Stomach (tissue), 9 donors: Measurements from ENCODE around the gene AFDN. TPM values are rescaled to one million over a fixed set of nuclear protein-coding genes. Genes with fewer than 3 reads are reported as not detected.

Experiments
- DNase-seq, 2 donors: peaks; one replicate each; pipeline versions ENCODE4 v3.0.0 to v3.0.0-alpha.2; 2013 to 2019
- H3K27ac ChIP-seq, 5 donors: fragments of 200-600 bp in 4 of 5; sonication (generic) in 4 of 5; one replicate each; pipeline ENCODE4 v1.5.1; 2013 to 2019; ENCODE audit warnings: mild to moderate bottlenecking in 1 of 5, moderate library complexity in 1 of 5
- H3K27me3 ChIP-seq, 3 donors: fragments of 200-600 bp; sonication (generic); one replicate each; pipeline ENCODE4 v1.5.1; 2017 to 2019; ENCODE audit warnings: mixed run types in 1 of 3
- H3K36me3 ChIP-seq, 4 donors: fragments of 200-600 bp; sonication (generic); 1 replicate in 3 of 4; 2 replicates in 1 of 4; pipeline ENCODE4 v1.5.1; 2016 to 2019
- H3K4me1 ChIP-seq, 4 donors: fragments of 200-600 bp; sonication (generic); one replicate each; pipeline ENCODE4 v1.5.1; 2016 to 2019
- H3K4me3 ChIP-seq, 4 donors: fragments of 200-600 bp; sonication (generic) in 3 of 4; one replicate each; pipeline ENCODE4 v1.5.1; 2016 to 2019; ENCODE audit warnings: mild to moderate bottlenecking in 1 of 4
- H3K9me3 ChIP-seq, 4 donors: fragments of 200-600 bp; sonication (generic); one replicate each; pipeline ENCODE4 v1.5.1; 2016 to 2019
- CTCF ChIP-seq, 7 experiments: fragments of 450-650 bp in 4 of 7; fragments of 200-600 bp in 3 of 7; sonication (generic) in 3 of 7; IDR thresholded peaks; one replicate each; pipeline ENCODE4 v1.5.1; 2016 to 2019; ENCODE audit warnings: antibody characterized with exemption in 7 of 7, control low read depth in 2 of 7, mild to moderate bottlenecking in 1 of 7
- EP300 ChIP-seq: sonication (generic); formaldehyde crosslinking; IDR thresholded peaks from one replicate; pipeline ENCODE4 v1.6.1; 2017; ENCODE audit warnings: antibody characterized with exemption
- POLR2A ChIP-seq, 4 donors: fragments of 450-650 bp; IDR thresholded peaks; one replicate each; pipeline ENCODE4 v1.6.1; 2016; ENCODE audit warnings: antibody characterized with exemption in 4 of 4, control low read depth in 2 of 4, mild to moderate bottlenecking in 1 of 4, moderate library complexity in 1 of 4
- POLR2AphosphoS5 ChIP-seq, 3 donors: sonication (generic); formaldehyde crosslinking; IDR thresholded peaks; one replicate each; pipeline ENCODE4 v1.6.1; 2016; ENCODE audit warnings: antibody characterized with exemption in 3 of 3
- WGBS, 5 donors: extraction: QIAGEN DNeasy Blood & Tissue Kit in 3 of 5; methylation state at CpG; one replicate each; pipeline versions ENCODE4 v1.1.5 to v1.1.7; 2013 to 2018; 5-methylcytosine and 5-hydroxymethylcytosine counted together
- intact Hi-C: fragments of 100-400 bp; cut with DNase I; formaldehyde crosslinking; loops from one replicate; pipeline ENCODE4 v1.15.1; 2023; ENCODE audit warnings: low total_unique reads
- polyA plus RNA-seq, 3 donors: library from polyadenylated mRNA; stranded (reverse); fragments of 200-250 nt; gene quantifications; one replicate each; pipeline ENCODE4 v1.2.3, GENCODE V29; 2013
- total RNA-seq, 5 donors: library from RNA; depleted of rRNA; stranded (reverse); fragments of >200 nt; gene quantifications; one replicate each; pipeline versions ENCODE4 v1.1.0 to v1.2.3, GENCODE V29; 2014 to 2016
- donor health status: healthy with polysubstance abuse.
- donor health status: Bipolar disorder and iron deficiency.
- donor health status: healthy.

AFDN gene
- total and polyA plus RNA-seq, 8 donors = 24.8 to 521 (median 114) TPM

GRCh38 chr6:167779993-167780655, 46.6 kb upstream of the AFDN start:
- no peaks in the 10 kb centered on the region for H3K27me3 ChIP-seq

DNA sequence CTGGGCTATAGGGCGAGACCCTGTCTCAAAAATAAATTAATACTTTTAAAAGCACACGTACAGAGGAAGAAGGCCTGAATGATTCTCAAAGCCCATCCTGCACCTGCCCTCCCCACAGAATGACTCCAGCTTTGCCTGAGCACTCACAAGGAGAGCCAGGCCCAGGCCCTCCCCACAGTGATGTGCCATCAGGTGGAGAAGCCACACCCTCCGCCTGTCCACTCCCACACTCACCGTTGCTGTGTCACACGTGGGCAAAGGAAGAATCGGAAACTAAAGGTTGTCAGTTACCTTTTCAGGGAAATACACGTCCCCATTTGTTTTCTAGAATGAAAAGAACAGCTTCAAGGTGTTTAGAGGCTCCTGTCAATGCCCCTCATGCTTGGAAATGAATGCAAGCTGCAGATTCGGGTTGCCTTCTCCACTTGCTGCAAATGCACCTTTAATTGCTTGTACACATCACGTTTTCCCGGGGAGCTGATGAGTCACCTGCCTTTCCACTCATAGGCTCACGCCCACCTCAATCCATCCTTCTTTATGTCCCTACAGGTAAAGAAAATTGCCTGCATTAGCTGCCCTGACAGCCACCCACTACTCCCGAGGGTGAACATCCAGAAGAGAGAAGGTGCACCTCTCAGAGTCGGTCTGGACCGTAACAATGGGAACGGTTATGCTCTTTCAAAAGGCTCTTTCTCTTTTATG, 45.5 kb upstream of the AFDN start:
- Histone ChIP-seq H3K4me3 (no peak overlapping the region), H3K4me1 (peaks cover 0 to 8% (median 6%) of the 10 kb centered on the region in 4 donors), H3K27me3 (no peaks in the 10 kb centered on the region), H3K36me3 (no peaks in the 10 kb centered on the region), H3K9me3 (no peaks in the 10 kb centered on the region), H3K27ac (no peak overlapping the region)
- intact Hi-C loops = no loop called here
- no peak for DNase-seq
- WGBS, 5 donors = 66 to 85% (median 74%) methylated on average over 15 of the region's 15 CpGs
- TF ChIP-seq POLR2AphosphoS5 (IDR thresholded peaks at IDR 0.05) = no peak
- no peak for TF ChIP-seq POLR2A (IDR thresholded peaks at IDR 0.05)
- TF ChIP-seq CTCF (IDR thresholded peaks at IDR 0.05) = no peak
- no peak for TF ChIP-seq EP300

More at GRCh38 chr6:167779993-167780655, 46.6 kb upstream of the AFDN start:
- no peak for DNase-seq
- Histone ChIP-seq H3K27ac (no peak overlapping the region), H3K4me1 (peaks cover 0 to 8% (median 6%) of the 10 kb centered on the region in 4 donors), H3K36me3 (no peaks in the 10 kb centered on the region), H3K4me3 (no peak overlapping the region), H3K9me3 (no peaks in the 10 kb centered on the region)
- TF ChIP-seq EP300 (no peak), POLR2A (IDR thresholded peaks at IDR 0.05) (no peak)
- 88 to 95% (median 93%) methylated on average over 14 to 15 of the region's 15 CpGs for WGBS, 5 donors
- intact Hi-C loops = no loop called here

DNA sequence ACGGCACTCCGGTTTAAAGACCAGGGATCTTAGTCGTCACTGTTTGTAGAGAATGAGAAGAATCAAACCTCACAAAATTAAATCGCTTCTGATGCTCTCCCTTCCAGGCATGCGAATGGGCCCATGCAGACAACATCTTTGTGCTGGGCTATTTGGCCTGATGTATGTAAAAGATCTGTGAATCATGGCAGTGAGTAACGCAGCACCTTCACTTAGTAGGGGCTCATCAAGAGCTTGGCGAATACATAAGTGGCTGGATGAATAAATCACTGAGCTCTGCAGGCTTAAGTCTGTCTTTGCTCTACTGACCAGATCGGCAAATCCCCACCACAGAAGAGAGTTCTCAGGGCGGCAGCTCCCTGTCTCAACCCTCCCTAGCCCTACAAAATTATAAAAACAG, 44.8 kb upstream of the AFDN start:
- H3K36me3 ChIP-seq = no peaks in the 10 kb centered on the region
- 92 to 98% (median 97%) methylated on average over 9 of the region's 9 CpGs for WGBS, 5 donors
- no peaks in the 10 kb centered on the region for H3K27me3 ChIP-seq
- H3K4me1 ChIP-seq = peaks cover 0 to 8% (median 6%) of the 10 kb centered on the region in 4 donors
- no peak overlapping the region for H3K27ac ChIP-seq
- H3K9me3 ChIP-seq = no peaks in the 10 kb centered on the region
- intact Hi-C loops = no loop called here
- DNase-seq = no peak
- no peak overlapping the region for H3K4me3 ChIP-seq
- no peak for TF ChIP-seq EP300
- TF ChIP-seq POLR2A (IDR thresholded peaks at IDR 0.05) = no peak
- no peak for TF ChIP-seq CTCF (IDR thresholded peaks at IDR 0.05)
- no peak for TF ChIP-seq POLR2AphosphoS5 (IDR thresholded peaks at IDR 0.05)

GRCh38 chr6:167782698-167783517, 43.8 kb upstream of the AFDN start:
- H3K4me3 ChIP-seq = no peak overlapping the region
- H3K36me3 ChIP-seq = no peaks in the 10 kb centered on the region
- TF ChIP-seq CTCF (IDR thresholded peaks at IDR 0.05) (no peak), POLR2A (IDR thresholded peaks at IDR 0.05) (no peak), EP300 (no peak), POLR2AphosphoS5 (IDR thresholded peaks at IDR 0.05) (no peak)
- WGBS, 5 donors = 88 to 92% (median 92%) methylated on average over 4 of the region's 4 CpGs
- DNase-seq = no peak
- intact Hi-C loops = no loop called here
- H3K4me1 ChIP-seq = peaks cover 0 to 8% (median 6%) of the 10 kb centered on the region in 4 donors
- H3K9me3 ChIP-seq = no peaks in the 10 kb centered on the region
- H3K27ac ChIP-seq = no peak overlapping the region
- no peaks in the 10 kb centered on the region for H3K27me3 ChIP-seq
